ENCODE results near the gene LLCFC1.

DNA sequence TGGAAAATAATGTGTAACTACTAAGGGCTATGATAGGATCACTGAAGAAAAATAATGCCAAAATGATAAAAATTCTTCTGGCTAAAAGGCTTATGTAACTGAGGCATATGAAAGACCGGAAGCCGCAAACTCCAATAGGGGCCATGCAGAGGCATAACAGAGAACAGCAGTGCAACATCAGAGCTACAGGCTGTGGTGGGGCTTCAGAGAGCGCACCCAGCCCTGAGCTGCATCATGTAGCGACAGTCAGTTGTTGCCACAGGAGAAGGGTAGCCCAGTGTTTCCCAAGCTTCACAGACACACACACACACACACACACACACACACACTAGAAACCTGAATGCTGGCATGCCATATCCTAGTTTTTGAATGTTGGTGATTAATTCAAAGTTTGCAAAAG lies 9.3 kb downstream of the LLCFC1 start:
- TF ChIP-seq, protein P1, sequence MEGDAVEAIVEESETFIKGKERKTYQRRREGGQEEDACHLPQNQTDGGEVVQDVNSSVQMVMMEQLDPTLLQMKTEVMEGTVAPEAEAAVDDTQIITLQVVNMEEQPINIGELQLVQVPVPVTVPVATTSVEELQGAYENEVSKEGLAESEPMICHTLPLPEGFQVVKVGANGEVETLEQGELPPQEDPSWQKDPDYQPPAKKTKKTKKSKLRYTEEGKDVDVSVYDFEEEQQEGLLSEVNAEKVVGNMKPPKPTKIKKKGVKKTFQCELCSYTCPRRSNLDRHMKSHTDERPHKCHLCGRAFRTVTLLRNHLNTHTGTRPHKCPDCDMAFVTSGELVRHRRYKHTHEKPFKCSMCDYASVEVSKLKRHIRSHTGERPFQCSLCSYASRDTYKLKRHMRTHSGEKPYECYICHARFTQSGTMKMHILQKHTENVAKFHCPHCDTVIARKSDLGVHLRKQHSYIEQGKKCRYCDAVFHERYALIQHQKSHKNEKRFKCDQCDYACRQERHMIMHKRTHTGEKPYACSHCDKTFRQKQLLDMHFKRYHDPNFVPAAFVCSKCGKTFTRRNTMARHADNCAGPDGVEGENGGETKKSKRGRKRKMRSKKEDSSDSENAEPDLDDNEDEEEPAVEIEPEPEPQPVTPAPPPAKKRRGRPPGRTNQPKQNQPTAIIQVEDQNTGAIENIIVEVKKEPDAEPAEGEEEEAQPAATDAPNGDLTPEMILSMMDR (IDR thresholded peaks at IDR 0.05), result no peak
- no peak for TF ChIP-seq POLR2A (IDR thresholded peaks at IDR 0.05)

All from testis (tissue), 2 donors.